ENCODE measurements around the gene ZNF518A. TPM values are rescaled to one million over a fixed set of nuclear protein-coding genes. Genes with fewer than 3 reads are reported as not detected.

The ZNF518A gene
- total and polyA plus RNA-seq, 2 of the 13 experiments (the other 11 are each of a cell fraction or from before 2014, with no cell fraction given): 21.7 to 37.1 TPM

GRCh38 chr10:96092999-96093767 lies 36.9 kb upstream of the ZNF518A start (continued):
- TF ChIP-seq ZXDC (CRISPR knock-in tag; IDR thresholded peaks at IDR 0.05) (no peak), HMGXB3 (CRISPR knock-in tag; IDR thresholded peaks at IDR 0.05; ENCODE audit: borderline replicate concordance) (no peak), ZNF414 (CRISPR knock-in tag; IDR thresholded peaks at IDR 0.05) (no peak), ZNF816 (CRISPR knock-in tag; IDR thresholded peaks at IDR 0.05; ENCODE audit: borderline replicate concordance) (no peak; the same call in 1 of the 2 replicates), ZNF703 (CRISPR knock-in tag; IDR thresholded peaks at IDR 0.05; ENCODE audit: borderline replicate concordance) (no peak), ZNF343 (CRISPR knock-in tag; IDR thresholded peaks at IDR 0.05) (no peak), HBP1 (CRISPR knock-in tag; IDR thresholded peaks at IDR 0.05; ENCODE audit: low read depth) (no peak), PCBP2 (optimal IDR thresholded peaks at IDR 0.05; ENCODE audit: low read depth, low read length, poor library complexity, severe bottlenecking) (no peak), ZNF615 (CRISPR knock-in tag; IDR thresholded peaks at IDR 0.05; ENCODE audit: borderline replicate concordance) (no peak), CSRNP2 (CRISPR knock-in tag; conservative IDR thresholded peaks at IDR 0.05; ENCODE audit: low read depth) (no peak), THAP11 (CRISPR knock-in tag; IDR thresholded peaks at IDR 0.05) (peak; percentile 28; the same call in 1 of the 2 replicates), ZFP36L1 (CRISPR knock-in tag; IDR thresholded peaks at IDR 0.05) (no peak), E2F1 (CRISPR knock-in tag; IDR thresholded peaks at IDR 0.05) (no peak), GATAD1 (CRISPR knock-in tag; IDR thresholded peaks at IDR 0.05) (0 out of 2 replicates have a peak, but pooled peaks have one; percentile 38), PHF21A (CRISPR knock-in tag; IDR thresholded peaks at IDR 0.05) (peak; percentile 75; the same call in 1 of the 2 replicates), SMYD3 (CRISPR knock-in tag; IDR thresholded peaks at IDR 0.05) (no peak)
